GM10248 (cell line): ENCODE results near the gene DUSP1.
A peak's percentile ranks its signal among the peaks of the same experiment; 100 is the strongest.

Experiments
- CTCF ChIA-PET: fragments of 300-600 bp; sonication (Branson Sonifier 250); formaldehyde crosslinking; extraction: SDS; loops from one replicate; lab custom pipeline; 2021; ENCODE audit warnings: antibody characterized with exemption; lab: Yijun Ruan, JAX
- POLR2A ChIA-PET: fragments of 350-650 bp; sonication (Branson Sonifier 250); formaldehyde crosslinking; extraction: SDS; loops from one replicate; lab custom pipeline; 2020; ENCODE audit warnings: antibody characterized with exemption; lab: Yijun Ruan, JAX
- DNase-seq: peaks from one replicate; pipeline ENCODE4 v3.0.0; 2012; ENCODE audit errors: extremely low spot score
- CTCF ChIP-seq: IDR thresholded peaks from 2 replicates; pipeline ENCODE4 v1.5.1; 2012; ENCODE audit warnings: mild to moderate bottlenecking, low read depth; ENCODE audit errors: extremely low read depth, missing control alignments, control extremely low read depth

The DUSP1 gene

GRCh38 chr5:172774561-172775315, 3.7 kb upstream of the DUSP1 start:
- TF ChIP-seq CTCF: no peak
- ChIA-PET CTCF (interaction anchor here (1.2 to 5.7 kb wide), 3 partner anchors 8 to 42 kb away, joined by 3 to 57 read pairs (median 3); no protein-coding TSS in a partner anchor), POLR2A (interaction anchor here (0.6 kb wide), 2 partner anchors 11 to 33 kb away, joined by 5 to 7 read pairs; no protein-coding TSS in a partner anchor)
- no peak for DNase-seq

GRCh38 chr5:172773481-172774469, 2.8 kb upstream of the DUSP1 start:
- ChIA-PET POLR2A (interaction anchor here (0.6 kb wide), 1 partner anchor 10 kb away, joined by 5 read pairs; no protein-coding TSS in a partner anchor), CTCF (interaction anchor here (0.6 to 5.7 kb wide), 8 partner anchors 9 to 158 kb away, joined by 3 to 57 read pairs (median 6); no protein-coding TSS in a partner anchor)

GRCh38 chr5:172772112-172772906, 1.3 kb upstream of the DUSP1 start:
- ChIA-PET CTCF (interaction anchor here (0.6 to 5.7 kb wide), 32 partner anchors 8 to 187 kb away, joined by 3 to 57 read pairs (median 4); partner anchors contain the start of gene RPL26L1), POLR2A (interaction anchor here (0.5 to 2.4 kb wide), 8 partner anchors 23 to 140 kb away, joined by 3 to 11 read pairs (median 6); partner anchors contain the start of gene ERGIC1)
- TF ChIP-seq CTCF: peak; percentile 84
- peak; percentile 78 for DNase-seq

More at GRCh38 chr5:172773481-172774469, 2.8 kb upstream of the DUSP1 start:
- TF ChIP-seq CTCF: no peak
- DNase-seq: no peak

GRCh38 chr5:172771439-172772111, 580 bp upstream of the DUSP1 start:
- peak; percentile 36 for DNase-seq
- POLR2A ChIA-PET: interaction anchor here (0.5 to 2.6 kb wide), 27 partner anchors 9 to 912 kb away, joined by 3 to 14 read pairs (median 6); partner anchors contain the start of genes EFCAB9 and ERGIC1
- no peak for TF ChIP-seq CTCF
- CTCF ChIA-PET: interaction anchor here (0.6 to 5.7 kb wide), 51 partner anchors 8 to 188 kb away, joined by 3 to 57 read pairs (median 5); partner anchors contain the start of gene RPL26L1

GRCh38 chr5:172770374-172770674, 671 bp downstream of the DUSP1 start:
- POLR2A ChIA-PET: interaction anchor here (0.7 to 2.6 kb wide), 16 partner anchors 9 to 1118 kb away, joined by 3 to 14 read pairs (median 8); partner anchors contain the start of genes CPEB4 and ERGIC1
- no peak for DNase-seq
- no peak for TF ChIP-seq CTCF
- CTCF ChIA-PET: interaction anchor here (0.9 to 5.7 kb wide), 18 partner anchors 9 to 162 kb away, joined by 3 to 57 read pairs (median 7); no protein-coding TSS in a partner anchor
